Activated CD8-positive, alpha-beta memory T cell treated with anti-CD3 and anti-CD28 coated beads, Interleukin-2, amount 10 ng/mL, durations not matched to agents 7 days and 5 days (primary cell): ENCODE measurements around the gene AGAP6. TPM values are rescaled to one million over a fixed set of nuclear protein-coding genes. Genes with fewer than 3 reads are reported as not detected.
"Not testable (repeated sequence)": the region's sequence is repeated elsewhere in the genome, so short reads cannot be mapped to it uniquely, and the experiment has no call there.

Experiments used
- ATAC-seq: fragments of 150-1000 bp; cut with Tn5 transposase; one replicate; pipeline ENCODE4 v1.10.0; 2021; ENCODE audit warnings: moderate library complexity
- CTCF ChIA-PET: fragments of 350-600 bp; sonication (Branson Sonifier 250); formaldehyde crosslinking; loops from one replicate; lab custom pipeline; 2021; ENCODE audit warnings: antibody characterized with exemption; lab: Charles Lee
- DNase-seq: peaks from one replicate; pipeline ENCODE4 v3.0.0-alpha.2; 2020
- H3K27ac Mint-ChIP-seq: one replicate; pipeline ENCODE4 v1.8.0; 2021; ENCODE audit warnings: mild to moderate bottlenecking, mixed read lengths
- H3K27me3 Mint-ChIP-seq: one replicate; pipeline ENCODE4 v1.8.0; 2021; ENCODE audit warnings: mixed read lengths
- H3K36me3 Mint-ChIP-seq: one replicate; pipeline ENCODE4 v1.8.0; 2021; ENCODE audit warnings: mild to moderate bottlenecking, mixed read lengths
- H3K4me1 Mint-ChIP-seq: one replicate; pipeline ENCODE4 v1.8.0; 2021; ENCODE audit warnings: mixed read lengths
- H3K4me3 Mint-ChIP-seq: one replicate; pipeline ENCODE4 v1.8.0; 2021; ENCODE audit warnings: mild to moderate bottlenecking, moderate library complexity, mixed read lengths
- H3K9me3 Mint-ChIP-seq: one replicate; pipeline ENCODE4 v1.8.0; 2022; ENCODE audit warnings: low read depth, mixed read lengths
- total RNA-seq, 2 experiments: library from RNA; stranded (reverse); gene quantifications; one replicate each; pipeline ENCODE4 v1.2.3, GENCODE V29; 2021

Gene AGAP6
- total RNA-seq, 2 experiments from 2014 or later = 15.8 to 23.5 TPM

- H3K27me3 Mint-ChIP-seq, H3K4me1 Mint-ChIP-seq, CTCF ChIA-PET, DNase-seq, H3K4me3 Mint-ChIP-seq, H3K36me3 Mint-ChIP-seq, H3K27ac Mint-ChIP-seq, H3K9me3 Mint-ChIP-seq, ATAC-seq: not testable (repeated sequence)
These were observed 59.4 kb downstream of the AGAP6 start for GRCh38 chr10:50047594-50047993.

GRCh38 chr10:50051995-50052660 lies 63.9 kb downstream of the AGAP6 start:
- H3K27me3 Mint-ChIP-seq, ATAC-seq, H3K9me3 Mint-ChIP-seq, H3K4me1 Mint-ChIP-seq, H3K4me3 Mint-ChIP-seq, CTCF ChIA-PET, DNase-seq, H3K27ac Mint-ChIP-seq, H3K36me3 Mint-ChIP-seq: not testable (repeated sequence)

- H3K4me1 Mint-ChIP-seq, CTCF ChIA-PET, DNase-seq, H3K36me3 Mint-ChIP-seq, H3K27me3 Mint-ChIP-seq, H3K9me3 Mint-ChIP-seq, H3K4me3 Mint-ChIP-seq, ATAC-seq, H3K27ac Mint-ChIP-seq: not testable (repeated sequence)
These were observed 64.7 kb downstream of the AGAP6 start for GRCh38 chr10:50052778-50053376.

- H3K4me1 Mint-ChIP-seq, ATAC-seq, H3K9me3 Mint-ChIP-seq, CTCF ChIA-PET, H3K27ac Mint-ChIP-seq, H3K36me3 Mint-ChIP-seq, H3K4me3 Mint-ChIP-seq, DNase-seq, H3K27me3 Mint-ChIP-seq: not testable (repeated sequence)
These were observed 67.5 kb downstream of the AGAP6 start for GRCh38 chr10:50055494-50056292.

GRCh38 chr10:50056654-50057053 lies 68.4 kb downstream of the AGAP6 start:
- H3K36me3 Mint-ChIP-seq, H3K9me3 Mint-ChIP-seq, H3K4me1 Mint-ChIP-seq, H3K4me3 Mint-ChIP-seq, CTCF ChIA-PET, H3K27ac Mint-ChIP-seq, H3K27me3 Mint-ChIP-seq, DNase-seq, ATAC-seq: not testable (repeated sequence)

- H3K27me3 Mint-ChIP-seq, ATAC-seq, H3K4me1 Mint-ChIP-seq, H3K36me3 Mint-ChIP-seq, DNase-seq, H3K9me3 Mint-ChIP-seq, H3K27ac Mint-ChIP-seq, H3K4me3 Mint-ChIP-seq, CTCF ChIA-PET: not testable (repeated sequence)
These were observed 70.5 kb downstream of the AGAP6 start for GRCh38 chr10:50058727-50059126.

- H3K27ac Mint-ChIP-seq, CTCF ChIA-PET, H3K4me3 Mint-ChIP-seq, H3K4me1 Mint-ChIP-seq, H3K27me3 Mint-ChIP-seq, ATAC-seq, H3K36me3 Mint-ChIP-seq, DNase-seq, H3K9me3 Mint-ChIP-seq: not testable (repeated sequence)
These were observed 71.7 kb downstream of the AGAP6 start for GRCh38 chr10:50059946-50060345.

Other genes starting within 250 kb of the AGAP6 start
- gene OGDHL, start 226.1 kb upstream of the AGAP6 start, total RNA-seq = under 1 TPM; 0.09 to 0.35 TPM
- 10 to 100 TPM; 29.1 to 31.6 TPM for gene PARG, start 46.4 kb upstream of the AGAP6 start, total RNA-seq
- gene TIMM23B, start 46.4 kb upstream of the AGAP6 start, total RNA-seq = 10 to 100 TPM; 18.5 to 19.6 TPM
- 10 to 100 TPM; 32.5 to 33.3 TPM for gene WASHC2A, start 79.5 kb downstream of the AGAP6 start, total RNA-seq